ENCODE measurements around the gene TLE5. TPM values are rescaled to one million over a fixed set of nuclear protein-coding genes. Genes with fewer than 3 reads are reported as not detected.

Gene TLE5
- total RNA-seq, 2 donors from 2014 or later = 166 to 254 TPM

- TF ChIP-seq POLR2A (IDR thresholded peaks at IDR 0.05) = no peak
- no peak for TF ChIP-seq CTCF (IDR thresholded peaks at IDR 0.05)
- Histone ChIP-seq H3K36me3 (replicated peaks in 1 of 2; ENCODE audit: insufficient read depth in 1 of 2, low read depth in 2 of 2) (no peaks in the 10 kb centered on the region), H3K4me1 (peaks cover 21% of the 10 kb centered on the region), H3K27ac (peak within 1 kb of the TSS; percentile 54 to 77 (median 71)), H3K9me3 (no peaks in the 10 kb centered on the region), H3K4me3 (peak within 1 kb of the TSS; percentile 60 to 93), H3K27me3 (no peaks in the 10 kb centered on the region)
- WGBS, 2 donors = 6 to 26% methylated on average over 8 to 31 of the region's 85 CpGs
- intact Hi-C loops (cut with DNase I) = no loop called here
- ATAC-seq (peak; percentile 67), DNase-seq (peak in 3 of 4 donors; percentile 20 to 57 (median 51))
Observed at GRCh38 chr19:3029065-3029923, 33.0 kb downstream of the TLE5 start, which contains the start of gene TLE2. Gene TLE2 (minus strand): TSS chr19:3029280. CDS start chr19:3028904, 376 bp downstream.

GRCh38 chr19:3028305-3029064, 33.8 kb downstream of the TLE5 start:
- Histone ChIP-seq H3K27me3 (no peaks in the 10 kb centered on the region), H3K4me3 (peak overlapping the region; percentile 60 to 93), H3K9me3 (no peaks in the 10 kb centered on the region), H3K36me3 (replicated peaks in 1 of 2; ENCODE audit: insufficient read depth in 1 of 2, low read depth in 2 of 2) (no peaks in the 10 kb centered on the region), H3K27ac (peak overlapping the region; percentile 54 to 77 (median 71)), H3K4me1 (peaks cover 13% of the 10 kb centered on the region)
- ATAC-seq = peak; percentile 51
- TF ChIP-seq POLR2A (IDR thresholded peaks at IDR 0.05) (peak in 2 of 3 donors; percentile 28 to 54), CTCF (IDR thresholded peaks at IDR 0.05) (no peak)
- DNase-seq = peak; percentile 34 to 52 (median 42)
- intact Hi-C loops (cut with DNase I) = no loop called here
- WGBS, 2 donors = 3 to 4% methylated on average over 20 to 33 of the region's 40 CpGs

DNA sequence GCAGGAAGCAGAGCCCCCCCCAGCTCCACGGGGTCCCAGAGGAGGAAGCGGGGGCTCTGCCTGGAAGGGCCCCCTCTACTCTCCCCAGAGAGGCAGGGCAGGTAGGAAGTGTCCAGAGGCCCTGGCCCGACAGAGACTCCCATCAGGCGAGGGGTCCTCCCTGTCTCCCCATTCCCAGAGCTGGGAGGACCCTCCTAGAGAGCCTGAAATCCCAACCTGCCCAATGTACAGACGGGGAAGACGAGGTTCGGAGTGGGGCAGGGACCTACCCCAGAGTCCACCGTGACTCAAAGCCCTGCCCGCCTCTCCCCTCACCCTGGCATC, 34.4 kb downstream of the TLE5 start:
- 50 to 73% methylated on average over 8 to 9 of the region's 9 CpGs for WGBS, 2 donors

DNA sequence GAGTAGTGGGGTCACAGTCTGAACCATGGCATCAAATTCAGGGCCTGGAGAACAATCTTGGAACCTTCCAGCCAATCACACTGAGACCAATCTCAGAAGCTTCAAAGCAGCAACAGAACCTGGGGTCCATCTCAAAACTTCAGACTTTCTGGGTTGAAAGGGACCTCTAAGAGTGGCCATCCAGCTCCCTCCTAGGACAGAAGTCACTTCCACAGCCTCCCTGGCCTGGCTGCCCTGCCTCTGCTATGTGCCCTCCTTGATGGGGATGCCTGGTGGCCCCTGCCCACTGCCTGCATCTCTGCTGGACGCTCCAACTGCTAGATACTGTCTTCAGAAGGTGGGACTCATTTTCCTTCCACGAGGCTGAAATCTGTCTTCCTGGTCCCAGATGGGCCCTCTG, 35.0 kb downstream of the TLE5 start:
- Histone ChIP-seq H3K4me3 (no peak overlapping the region), H3K27me3 (no peaks in the 10 kb centered on the region), H3K27ac (peak overlapping the region in 1 of 4 donors; percentile 77), H3K4me1 (peaks cover 13% of the 10 kb centered on the region), H3K9me3 (no peaks in the 10 kb centered on the region), H3K36me3 (replicated peaks in 1 of 2; ENCODE audit: insufficient read depth in 1 of 2, low read depth in 2 of 2) (no peaks in the 10 kb centered on the region)
- 82 to 83% methylated on average over 2 of the region's 2 CpGs for WGBS, 2 donors
- no peak for TF ChIP-seq POLR2A (IDR thresholded peaks at IDR 0.05)
- TF ChIP-seq CTCF (IDR thresholded peaks at IDR 0.05) = no peak
- ATAC-seq (no peak), DNase-seq (no peak)
- intact Hi-C loops (cut with DNase I) = no loop called here

More for the DNA sequence above, 34.4 kb downstream of the TLE5 start:
- peaks cover 13% of the 10 kb centered on the region for H3K4me1 ChIP-seq
- TF ChIP-seq CTCF (IDR thresholded peaks at IDR 0.05) = no peak
- TF ChIP-seq POLR2A (IDR thresholded peaks at IDR 0.05) = no peak
- H3K4me3 ChIP-seq = no peak overlapping the region
- H3K9me3 ChIP-seq = no peaks in the 10 kb centered on the region
- no peaks in the 10 kb centered on the region for H3K27me3 ChIP-seq
- H3K27ac ChIP-seq = peak overlapping the region; percentile 54 to 77 (median 71)
- intact Hi-C loops (cut with DNase I) = no loop called here
- no peaks in the 10 kb centered on the region for H3K36me3 ChIP-seq (replicated peaks in 1 of 2; ENCODE audit: insufficient read depth in 1 of 2, low read depth in 2 of 2)
- DNase-seq = peak in 1 of 4 donors; percentile 56
- ATAC-seq = no peak
